GM12892 (cell line): ENCODE measurements around the gene GHDC.

ENCODE experiments used
- POLR2A ChIP-seq: IDR thresholded peaks from 2 replicates; pipeline ENCODE4 v1.6.1; 2011; ENCODE audit warnings: low read depth, low read length, control low read depth
- POLR2AphosphoS5 ChIP-seq: IDR thresholded peaks from 2 replicates; pipeline ENCODE4 v1.6.1; 2011; ENCODE audit warnings: low read depth, low read length, control low read depth

DNA sequence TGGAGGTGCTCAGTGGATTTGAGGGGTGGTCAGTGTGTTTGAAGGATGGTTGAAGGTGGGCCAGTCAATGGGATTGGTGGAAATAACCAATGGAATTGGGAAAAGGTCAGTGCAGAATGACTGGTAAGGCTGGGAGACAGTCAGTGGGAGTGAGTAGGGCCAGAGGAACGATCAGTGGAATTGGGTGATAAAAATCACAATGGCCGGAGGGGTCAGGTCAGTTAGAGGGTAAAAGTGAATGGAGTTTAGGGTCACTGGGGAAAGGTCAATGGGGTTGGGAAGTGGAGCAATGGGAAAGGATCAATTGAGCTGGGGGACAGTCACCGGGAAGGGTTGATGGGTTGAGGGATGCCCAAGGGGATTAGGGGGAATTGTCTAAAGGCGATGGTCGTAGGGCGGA, 28.5 kb downstream of the GHDC start:
- TF ChIP-seq POLR2A: no peak
- no peak for TF ChIP-seq POLR2AphosphoS5
